ENCODE results near the gene UQCRH.

DNA sequence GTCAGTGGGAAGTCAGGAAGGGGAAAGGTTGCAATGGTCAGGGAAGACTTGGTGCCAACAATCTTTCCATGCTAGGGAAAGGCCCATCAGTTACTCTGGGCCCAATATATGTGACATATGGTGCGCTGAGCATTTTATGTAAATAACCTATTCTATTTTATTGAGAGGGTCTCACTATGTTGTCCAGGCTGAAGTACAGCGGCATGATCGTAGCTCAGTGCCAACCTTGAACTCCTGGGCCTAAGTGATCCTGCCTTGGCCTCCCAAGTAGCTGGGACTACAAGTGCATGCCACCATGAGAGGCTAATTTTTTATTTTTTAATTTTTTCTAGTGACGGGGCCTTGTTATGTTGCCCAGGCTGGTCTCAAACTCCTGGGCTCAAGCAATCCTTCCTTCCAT lies 6.8 kb downstream of the UQCRH start:
- TF ChIP-seq, protein P1, sequence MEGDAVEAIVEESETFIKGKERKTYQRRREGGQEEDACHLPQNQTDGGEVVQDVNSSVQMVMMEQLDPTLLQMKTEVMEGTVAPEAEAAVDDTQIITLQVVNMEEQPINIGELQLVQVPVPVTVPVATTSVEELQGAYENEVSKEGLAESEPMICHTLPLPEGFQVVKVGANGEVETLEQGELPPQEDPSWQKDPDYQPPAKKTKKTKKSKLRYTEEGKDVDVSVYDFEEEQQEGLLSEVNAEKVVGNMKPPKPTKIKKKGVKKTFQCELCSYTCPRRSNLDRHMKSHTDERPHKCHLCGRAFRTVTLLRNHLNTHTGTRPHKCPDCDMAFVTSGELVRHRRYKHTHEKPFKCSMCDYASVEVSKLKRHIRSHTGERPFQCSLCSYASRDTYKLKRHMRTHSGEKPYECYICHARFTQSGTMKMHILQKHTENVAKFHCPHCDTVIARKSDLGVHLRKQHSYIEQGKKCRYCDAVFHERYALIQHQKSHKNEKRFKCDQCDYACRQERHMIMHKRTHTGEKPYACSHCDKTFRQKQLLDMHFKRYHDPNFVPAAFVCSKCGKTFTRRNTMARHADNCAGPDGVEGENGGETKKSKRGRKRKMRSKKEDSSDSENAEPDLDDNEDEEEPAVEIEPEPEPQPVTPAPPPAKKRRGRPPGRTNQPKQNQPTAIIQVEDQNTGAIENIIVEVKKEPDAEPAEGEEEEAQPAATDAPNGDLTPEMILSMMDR (IDR thresholded peaks at IDR 0.05; ENCODE audit: insufficient read depth, low read length, poor library complexity, severe bottlenecking), result no peak
- TF ChIP-seq EZH2phosphoT487 (conservative IDR thresholded peaks at IDR 0.05; ENCODE audit: low read length), result no peak
